Body of pancreas (tissue), 4 donors: ENCODE measurements around the gene NYAP1. TPM values are rescaled to one million over a fixed set of nuclear protein-coding genes. Genes with fewer than 3 reads are reported as not detected.

Source experiments
- ATAC-seq: fragments of 150-250 bp; one replicate; pipeline ENCODE4 v1.9.1; 2016
- DNase-seq, 4 donors: peaks; one replicate each; pipeline ENCODE4 v3.0.0-alpha.2; 2019
- H3K27ac ChIP-seq, 4 donors: fragments of 200-600 bp; sonication (generic); 1 replicate in 3 of 4; 2 replicates in 1 of 4; pipeline versions ENCODE4 v1.5.1 to v1.6.1; 2016 to 2019; ENCODE audit warnings: mild to moderate bottlenecking in 1 of 4, mixed read lengths in 1 of 4, moderate library complexity in 1 of 4
- H3K27me3 ChIP-seq, 2 donors: fragments of 200-600 bp; sonication (generic); one replicate each; pipeline ENCODE4 v1.6.0; 2016; ENCODE audit warnings: mild to moderate bottlenecking in 1 of 2
- H3K36me3 ChIP-seq, 2 donors: fragments of 200-600 bp; sonication (generic); replicated peaks in 1 of 2; 2 replicates each; pipeline ENCODE4 v1.5.1; 2016; ENCODE audit warnings: low read depth in 2 of 2; ENCODE audit not compliant: insufficient read depth in 1 of 2
- H3K4me1 ChIP-seq: fragments of 200-600 bp; sonication (generic); one replicate; pipeline ENCODE4 v1.6.0; 2016
- H3K4me3 ChIP-seq, 2 donors: fragments of 200-600 bp; sonication (generic); 1 replicate in 1 of 2; 2 replicates in 1 of 2; pipeline ENCODE4 v1.5.1; 2016 to 2019
- H3K9me3 ChIP-seq, 3 donors: fragments of 200-600 bp; sonication (generic); 1 replicate in 2 of 3; 2 replicates in 1 of 3; pipeline ENCODE4 v1.5.1; 2016
- POLR2A ChIP-seq, 3 donors: fragments of 450-650 bp; IDR thresholded peaks; one replicate each; pipeline ENCODE4 v1.6.1; 2016; ENCODE audit warnings: antibody characterized with exemption in 3 of 3, mild to moderate bottlenecking in 2 of 3
- WGBS, 2 donors: methylation state at CpG; one replicate each; pipeline ENCODE4 v1.1.5; 2017; 5-methylcytosine and 5-hydroxymethylcytosine counted together
- intact Hi-C: fragments of 100-400 bp; cut with DNase I; formaldehyde crosslinking; loops from one replicate; pipeline ENCODE4 v1.15.1; 2023
- total RNA-seq, 2 donors: library from RNA; depleted of rRNA; stranded (reverse); fragments of >200 nt; gene quantifications; one replicate each; pipeline ENCODE4 v1.1.0, GENCODE V29; 2016
- TF ChIP-seq, protein P1 (sequence below), 7 experiments: fragments of 450-650 bp in 4 of 7; fragments of 200-600 bp in 3 of 7; sonication (generic) in 3 of 7; IDR thresholded peaks; one replicate each; pipeline ENCODE4 v1.5.1; 2016 to 2019; ENCODE audit warnings: antibody characterized with exemption in 7 of 7

NYAP1 gene
- total RNA-seq, 2 donors from 2014 or later, result 1.0 to 1.3 TPM

- intact Hi-C loops, result no loop called here
- ATAC-seq, result no peak
- DNase-seq, result no peak
Measured at GRCh38 chr7:100490483-100491191, 6.9 kb downstream of the NYAP1 start.

DNA sequence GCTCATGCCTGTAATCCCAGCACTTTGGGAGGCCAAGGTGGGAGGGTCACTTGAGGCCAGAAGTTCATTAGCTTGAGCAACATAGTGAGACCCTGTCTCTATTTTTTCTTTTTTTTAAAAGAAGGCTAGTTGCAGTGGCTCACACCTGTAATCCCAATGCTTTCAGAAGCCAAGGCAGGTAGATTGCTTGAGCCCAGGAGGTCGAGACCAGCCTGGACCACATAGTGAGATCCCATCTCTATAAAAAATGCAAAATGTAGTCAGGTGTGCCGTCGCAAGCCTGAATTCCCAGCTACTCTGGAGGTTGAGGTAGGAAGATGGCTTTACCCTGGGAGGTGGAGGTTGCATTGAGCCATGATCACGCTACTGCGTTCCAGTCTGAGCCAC, 7.5 kb downstream of the NYAP1 start:
- H3K27me3 ChIP-seq, result no peaks in the 10 kb centered on the region
- no peak overlapping the region for H3K4me3 ChIP-seq
- H3K9me3 ChIP-seq, result no peaks in the 10 kb centered on the region
- no peak for ATAC-seq
- H3K4me1 ChIP-seq, result peaks cover 10% of the 10 kb centered on the region
- DNase-seq, result no peak
- no peak overlapping the region for H3K27ac ChIP-seq
- no peak for TF ChIP-seq POLR2A (IDR thresholded peaks at IDR 0.05)
- TF ChIP-seq, protein P1, sequence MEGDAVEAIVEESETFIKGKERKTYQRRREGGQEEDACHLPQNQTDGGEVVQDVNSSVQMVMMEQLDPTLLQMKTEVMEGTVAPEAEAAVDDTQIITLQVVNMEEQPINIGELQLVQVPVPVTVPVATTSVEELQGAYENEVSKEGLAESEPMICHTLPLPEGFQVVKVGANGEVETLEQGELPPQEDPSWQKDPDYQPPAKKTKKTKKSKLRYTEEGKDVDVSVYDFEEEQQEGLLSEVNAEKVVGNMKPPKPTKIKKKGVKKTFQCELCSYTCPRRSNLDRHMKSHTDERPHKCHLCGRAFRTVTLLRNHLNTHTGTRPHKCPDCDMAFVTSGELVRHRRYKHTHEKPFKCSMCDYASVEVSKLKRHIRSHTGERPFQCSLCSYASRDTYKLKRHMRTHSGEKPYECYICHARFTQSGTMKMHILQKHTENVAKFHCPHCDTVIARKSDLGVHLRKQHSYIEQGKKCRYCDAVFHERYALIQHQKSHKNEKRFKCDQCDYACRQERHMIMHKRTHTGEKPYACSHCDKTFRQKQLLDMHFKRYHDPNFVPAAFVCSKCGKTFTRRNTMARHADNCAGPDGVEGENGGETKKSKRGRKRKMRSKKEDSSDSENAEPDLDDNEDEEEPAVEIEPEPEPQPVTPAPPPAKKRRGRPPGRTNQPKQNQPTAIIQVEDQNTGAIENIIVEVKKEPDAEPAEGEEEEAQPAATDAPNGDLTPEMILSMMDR (IDR thresholded peaks at IDR 0.05), result no peak
- no peaks in the 10 kb centered on the region for H3K36me3 ChIP-seq
- intact Hi-C loops, result no loop called here
- WGBS, 2 donors, result 88 to 95% methylated on average over 5 of the region's 5 CpGs

More at GRCh38 chr7:100490483-100491191, 6.9 kb downstream of the NYAP1 start:
- WGBS, 2 donors, result 84 to 85% methylated on average over 9 to 25 of the region's 25 CpGs
- H3K27me3 ChIP-seq, result no peaks in the 10 kb centered on the region
- H3K9me3 ChIP-seq, result no peaks in the 10 kb centered on the region
- H3K27ac ChIP-seq, result no peak overlapping the region
- no peaks in the 10 kb centered on the region for H3K36me3 ChIP-seq
- TF ChIP-seq, protein P1 (IDR thresholded peaks at IDR 0.05), result no peak
- TF ChIP-seq POLR2A (IDR thresholded peaks at IDR 0.05), result no peak
- H3K4me1 ChIP-seq, result peaks cover 10% of the 10 kb centered on the region
- H3K4me3 ChIP-seq, result no peak overlapping the region

- intact Hi-C loops, result no loop called here
- TF ChIP-seq, protein P1 (IDR thresholded peaks at IDR 0.05), result no peak
- no peak for TF ChIP-seq POLR2A (IDR thresholded peaks at IDR 0.05)
- peaks cover 10% of the 10 kb centered on the region for H3K4me1 ChIP-seq
- 86 to 88% methylated on average over 5 of the region's 5 CpGs for WGBS, 2 donors
- no peak overlapping the region for H3K27ac ChIP-seq
- no peaks in the 10 kb centered on the region for H3K27me3 ChIP-seq
- H3K4me3 ChIP-seq, result no peak overlapping the region
- H3K9me3 ChIP-seq, result no peaks in the 10 kb centered on the region
- ATAC-seq (no peak), DNase-seq (no peak)
- no peaks in the 10 kb centered on the region for H3K36me3 ChIP-seq
Measured at GRCh38 chr7:100492738-100493475, 9.2 kb downstream of the NYAP1 start.

DNA sequence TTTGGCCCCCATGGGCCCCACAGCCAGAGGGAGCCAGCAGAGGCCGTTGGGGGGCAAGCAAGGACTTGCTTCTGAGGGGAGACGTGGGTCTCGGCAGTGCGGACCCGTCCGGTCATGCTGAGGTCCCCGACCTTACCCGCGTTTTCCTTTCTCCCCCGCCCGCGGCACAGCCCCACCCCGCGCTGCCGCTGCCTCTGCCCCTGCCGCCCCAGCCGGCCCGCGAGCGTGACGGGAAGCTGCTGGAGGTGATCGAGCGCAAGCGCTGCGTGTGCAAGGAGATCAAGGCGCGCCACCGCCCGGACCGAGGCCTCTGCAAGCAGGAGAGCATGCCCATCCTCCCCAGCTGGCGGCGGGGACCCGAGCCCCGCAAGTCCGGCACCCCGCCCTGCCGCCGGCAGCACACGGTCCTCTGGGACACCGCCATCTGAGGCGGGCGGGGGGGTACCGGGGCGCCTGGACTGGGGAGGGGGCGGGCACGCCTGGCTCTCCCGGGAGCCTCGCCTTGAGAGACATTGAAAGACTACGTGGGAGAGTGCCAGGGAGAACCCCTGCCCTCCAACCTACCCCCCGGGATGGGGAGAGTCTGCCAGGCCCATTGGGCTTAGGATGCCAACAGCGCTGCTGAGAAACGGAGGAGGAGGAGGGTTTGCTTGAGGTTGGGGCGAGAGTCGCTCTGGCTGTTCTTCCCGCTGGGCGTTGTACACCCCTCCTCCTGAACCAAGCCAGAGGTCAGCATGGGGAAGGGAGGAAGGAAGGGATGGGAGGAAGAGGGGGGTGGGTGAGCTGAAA, 9.9 kb downstream of the NYAP1 start:
- peak; percentile 41 to 54 (median 48) for DNase-seq
- 18 to 25% methylated on average over 15 to 45 of the region's 56 CpGs for WGBS, 2 donors
- intact Hi-C loops, result no loop called here
- H3K27me3 ChIP-seq, result no peaks in the 10 kb centered on the region
- ATAC-seq, result peak; percentile 56
- TF ChIP-seq, protein P1 (IDR thresholded peaks at IDR 0.05), result no peak
- TF ChIP-seq POLR2A (IDR thresholded peaks at IDR 0.05), result no peak
- H3K36me3 ChIP-seq, result no peaks in the 10 kb centered on the region
- no peaks in the 10 kb centered on the region for H3K9me3 ChIP-seq
- no peak overlapping the region for H3K27ac ChIP-seq
- H3K4me3 ChIP-seq, result no peak overlapping the region
- H3K4me1 ChIP-seq, result peaks cover 10% of the 10 kb centered on the region
